Measurements from ENCODE around the gene PPM1H.

DNA sequence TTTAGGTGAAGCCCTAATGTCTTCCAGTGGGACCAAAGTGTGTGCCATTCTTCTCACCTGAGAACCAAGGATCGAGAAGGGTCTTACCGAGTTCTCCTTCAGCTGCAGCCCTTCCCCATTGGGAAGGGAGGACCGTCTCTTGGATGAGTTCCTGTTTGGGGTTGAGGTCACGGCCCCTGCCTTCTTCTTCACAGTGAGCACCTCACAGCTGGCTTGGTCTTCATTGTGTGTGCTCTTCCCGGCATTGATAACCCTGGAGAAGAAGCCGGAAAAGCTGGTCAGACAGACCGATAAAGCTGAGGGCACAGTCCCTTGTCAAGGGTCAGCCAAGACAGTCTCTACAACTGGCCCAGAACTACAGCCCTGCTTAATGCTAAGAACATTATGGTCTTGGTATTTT lies 102.9 kb downstream of the PPM1H start:
- TF ChIP-seq, protein P1, sequence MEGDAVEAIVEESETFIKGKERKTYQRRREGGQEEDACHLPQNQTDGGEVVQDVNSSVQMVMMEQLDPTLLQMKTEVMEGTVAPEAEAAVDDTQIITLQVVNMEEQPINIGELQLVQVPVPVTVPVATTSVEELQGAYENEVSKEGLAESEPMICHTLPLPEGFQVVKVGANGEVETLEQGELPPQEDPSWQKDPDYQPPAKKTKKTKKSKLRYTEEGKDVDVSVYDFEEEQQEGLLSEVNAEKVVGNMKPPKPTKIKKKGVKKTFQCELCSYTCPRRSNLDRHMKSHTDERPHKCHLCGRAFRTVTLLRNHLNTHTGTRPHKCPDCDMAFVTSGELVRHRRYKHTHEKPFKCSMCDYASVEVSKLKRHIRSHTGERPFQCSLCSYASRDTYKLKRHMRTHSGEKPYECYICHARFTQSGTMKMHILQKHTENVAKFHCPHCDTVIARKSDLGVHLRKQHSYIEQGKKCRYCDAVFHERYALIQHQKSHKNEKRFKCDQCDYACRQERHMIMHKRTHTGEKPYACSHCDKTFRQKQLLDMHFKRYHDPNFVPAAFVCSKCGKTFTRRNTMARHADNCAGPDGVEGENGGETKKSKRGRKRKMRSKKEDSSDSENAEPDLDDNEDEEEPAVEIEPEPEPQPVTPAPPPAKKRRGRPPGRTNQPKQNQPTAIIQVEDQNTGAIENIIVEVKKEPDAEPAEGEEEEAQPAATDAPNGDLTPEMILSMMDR (IDR thresholded peaks at IDR 0.05) = no peak
- TF ChIP-seq POLR2A (IDR thresholded peaks at IDR 0.05) (no peak), POLR2AphosphoS5 (IDR thresholded peaks at IDR 0.05) (no peak)

All from prostate gland (tissue), 2 donors.